GM12873 (cell line): ENCODE data around the gene PEF1.

ENCODE experiments used
- TF ChIP-seq, protein P1 (sequence below): IDR thresholded peaks from 2 replicates; pipeline ENCODE4 v1.5.1; 2012; ENCODE audit warnings: low read depth, mild to moderate bottlenecking, moderate library complexity, low read length, control low read depth; ENCODE audit not compliant: insufficient read depth; ENCODE audit errors: missing control alignments

Gene PEF1

DNA sequence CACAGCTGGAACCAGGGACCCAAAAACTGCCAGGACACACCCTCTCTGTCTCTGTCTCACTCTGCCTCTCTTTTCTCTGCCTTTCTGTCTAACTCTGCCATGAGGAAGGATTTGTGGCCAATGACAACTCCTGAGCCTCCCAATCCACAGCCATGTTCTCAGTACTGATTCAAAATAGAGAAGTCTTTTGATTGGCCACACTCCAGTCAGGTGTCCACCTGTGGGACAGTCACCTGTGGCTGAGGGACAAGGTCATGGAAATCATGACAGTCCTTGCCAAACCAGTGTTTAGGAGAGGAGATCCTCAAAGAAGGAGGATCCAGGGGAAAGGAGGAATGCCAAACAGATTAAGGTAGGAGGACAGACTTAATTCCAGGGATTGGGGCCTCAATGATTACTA lies 52.5 kb downstream of the PEF1 start:
- TF ChIP-seq, protein P1, sequence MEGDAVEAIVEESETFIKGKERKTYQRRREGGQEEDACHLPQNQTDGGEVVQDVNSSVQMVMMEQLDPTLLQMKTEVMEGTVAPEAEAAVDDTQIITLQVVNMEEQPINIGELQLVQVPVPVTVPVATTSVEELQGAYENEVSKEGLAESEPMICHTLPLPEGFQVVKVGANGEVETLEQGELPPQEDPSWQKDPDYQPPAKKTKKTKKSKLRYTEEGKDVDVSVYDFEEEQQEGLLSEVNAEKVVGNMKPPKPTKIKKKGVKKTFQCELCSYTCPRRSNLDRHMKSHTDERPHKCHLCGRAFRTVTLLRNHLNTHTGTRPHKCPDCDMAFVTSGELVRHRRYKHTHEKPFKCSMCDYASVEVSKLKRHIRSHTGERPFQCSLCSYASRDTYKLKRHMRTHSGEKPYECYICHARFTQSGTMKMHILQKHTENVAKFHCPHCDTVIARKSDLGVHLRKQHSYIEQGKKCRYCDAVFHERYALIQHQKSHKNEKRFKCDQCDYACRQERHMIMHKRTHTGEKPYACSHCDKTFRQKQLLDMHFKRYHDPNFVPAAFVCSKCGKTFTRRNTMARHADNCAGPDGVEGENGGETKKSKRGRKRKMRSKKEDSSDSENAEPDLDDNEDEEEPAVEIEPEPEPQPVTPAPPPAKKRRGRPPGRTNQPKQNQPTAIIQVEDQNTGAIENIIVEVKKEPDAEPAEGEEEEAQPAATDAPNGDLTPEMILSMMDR: no peak

GRCh38 chr1:31591425-31592093 lies 53.1 kb downstream of the PEF1 start:
- TF ChIP-seq, protein P1: no peak

GRCh38 chr1:31588751-31589515 lies 55.7 kb downstream of the PEF1 start:
- TF ChIP-seq, protein P1: no peak

DNA sequence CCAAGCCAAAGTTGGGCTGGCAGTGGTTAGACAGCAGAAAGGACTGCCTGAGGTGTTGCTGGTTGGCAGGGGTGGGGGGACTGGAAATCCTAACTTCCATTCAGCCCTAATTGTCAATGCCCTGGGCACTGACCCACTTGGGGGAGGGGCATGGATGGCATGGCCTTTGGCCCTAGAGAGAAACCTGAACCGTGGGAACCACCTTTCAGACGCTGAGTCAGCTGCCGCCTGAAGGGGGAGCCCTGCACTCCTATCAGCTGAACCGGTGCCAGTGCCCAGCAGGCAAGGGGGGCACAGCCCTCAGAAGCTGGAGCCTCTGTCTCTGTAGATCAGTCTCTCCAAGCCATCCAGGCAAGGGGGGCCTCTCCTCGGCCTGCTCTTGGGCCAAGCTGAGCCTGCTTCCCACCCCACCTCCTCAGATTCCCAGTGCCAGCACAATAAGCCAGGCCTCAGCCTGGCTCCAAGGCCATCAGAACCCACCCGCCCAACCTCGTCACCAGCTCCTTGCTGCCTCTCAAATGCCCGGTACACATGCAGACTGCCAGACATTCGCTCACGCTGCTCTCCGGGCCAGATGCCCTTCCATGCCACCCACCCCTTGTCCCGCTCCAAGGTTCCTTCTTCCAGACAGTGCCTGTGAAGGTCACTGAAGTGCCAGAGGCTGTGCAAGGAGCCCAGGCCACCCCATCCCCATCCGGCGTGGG lies 56.8 kb downstream of the PEF1 start:
- TF ChIP-seq, protein P1: peak; percentile 91

DNA sequence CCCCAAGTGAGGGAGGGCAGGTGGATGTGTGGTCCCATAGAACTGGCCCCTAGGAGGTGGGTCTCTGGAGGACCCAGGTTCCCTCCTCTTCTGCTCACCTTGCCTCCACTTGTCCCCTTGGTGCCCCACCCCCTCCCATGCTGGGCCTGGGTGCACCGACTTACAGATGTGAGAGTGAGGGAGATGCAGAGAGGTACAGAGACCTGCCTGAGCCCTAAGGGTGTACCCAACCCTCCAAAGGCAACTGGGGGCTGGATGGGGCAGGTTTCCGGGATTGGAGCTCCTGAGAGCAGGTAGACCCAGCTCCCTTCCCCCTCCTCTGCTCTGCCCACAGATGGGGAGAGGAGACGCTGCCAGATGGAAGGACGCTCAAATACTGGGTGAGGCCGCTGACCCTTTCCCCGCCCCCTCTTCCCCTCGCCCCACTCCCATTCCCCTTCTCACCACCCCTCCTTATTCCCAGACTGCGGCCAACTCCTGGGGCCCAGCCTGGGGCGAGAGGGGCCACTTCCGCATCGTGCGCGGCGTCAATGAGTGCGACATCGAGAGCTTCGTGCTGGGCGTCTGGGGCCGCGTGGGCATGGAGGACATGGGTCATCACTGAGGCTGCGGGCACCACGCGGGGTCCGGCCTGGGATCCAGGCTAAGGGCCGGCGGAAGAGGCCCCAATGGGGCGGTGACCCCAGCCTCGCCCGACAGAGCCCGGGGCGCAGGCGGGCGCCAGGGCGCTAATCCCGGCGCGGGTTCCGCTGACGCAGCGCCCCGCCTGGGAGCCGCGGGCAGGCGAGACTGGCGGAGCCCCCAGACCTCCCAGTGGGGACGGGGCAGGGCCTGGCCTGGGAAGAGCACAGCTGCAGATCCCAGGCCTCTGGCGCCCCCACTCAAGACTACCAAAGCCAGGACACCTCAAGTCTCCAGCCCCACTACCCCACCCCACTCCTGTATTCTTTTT lies 58.0 kb downstream of the PEF1 start:
- TF ChIP-seq, protein P1: no peak

- TF ChIP-seq, protein P1: no peak
These were observed 58.8 kb downstream of the PEF1 start for GRCh38 chr1:31585736-31586365.
